K562 (cell line): ENCODE measurements around the gene SLIT1. TPM values are rescaled to one million over a fixed set of nuclear protein-coding genes. Genes with fewer than 3 reads are reported as not detected.

Source experiments
- ATAC-seq: fragments of 200-7000 bp; cut with Tn5 transposase; 3 replicates; pipeline ENCODE4 v1.9.1; 2020; ENCODE audit warnings: moderate library complexity
- BruUV-seq: library from RNA; stranded (reverse); fragments of 400-500 nt; replicated peaks from 2 replicates; lab custom pipeline; 2021; lab: Mats Ljungman, UMichigan
- CTCF ChIA-PET: fragments of 300-600 bp; formaldehyde crosslinking; extraction: SDS; loops from one replicate; lab custom pipeline; 2021; ENCODE audit warnings: low intra/inter-chr PET ratio; lab: Yijun Ruan, JAX
- POLR2A ChIA-PET: fragments of 300-600, 350-650 bp; sonication (Branson Sonifier 250); formaldehyde crosslinking; extraction: SDS; loops from one replicate; lab custom pipeline; 2021; ENCODE audit warnings: antibody characterized with exemption, inconsistent platforms; lab: Yijun Ruan, JAX
- DNase-seq, 4 experiments: peaks; one replicate each; pipeline versions ENCODE4 v3.0.0 to v3.0.0-alpha.2; 2011 to 2018; ENCODE audit warnings: low spot score in 3 of 4, mixed read lengths in 3 of 4; ENCODE audit errors: extremely low read depth in 1 of 4
- FAIRE-seq: peaks from 2 replicates; lab custom pipeline; 2011; peaks lifted over from hg19 to GRCh38; lab: Jason Lieb, UNC
- H2AFZ ChIP-seq: 2 replicates; pipeline ENCODE4 v1.6.0; 2011; ENCODE audit warnings: low read depth, low read length, control low read depth, inconsistent platforms
- H3K27ac ChIP-seq: fragments of 200-600 bp; 3 replicates; pipeline ENCODE4 v1.8.0; 2011; ENCODE audit warnings: low read depth, mild to moderate bottlenecking, control low read depth, inconsistent platforms, low read length, moderate library complexity, mixed read lengths; ENCODE audit errors: extremely low read depth
- H3K27me3 ChIP-seq, 2 experiments: fragments of 300-600 bp in 1 of 2; 2 replicates in 1 of 2; 3 replicates in 1 of 2; pipeline versions ENCODE4 v1.6.0 to v1.8.0; 2011; ENCODE audit warnings: inconsistent platforms in 2 of 2, low read length in 2 of 2, mild to moderate bottlenecking in 1 of 2, mixed read lengths in 1 of 2, moderate library complexity in 1 of 2; ENCODE audit not compliant: control insufficient read depth in 2 of 2, insufficient read depth in 2 of 2
- H3K36me3 ChIP-seq: fragments of 300-600 bp; 3 replicates; pipeline ENCODE4 v1.8.0; 2011; ENCODE audit warnings: mild to moderate bottlenecking, low read length, inconsistent platforms; ENCODE audit not compliant: control insufficient read depth, insufficient read depth
- H3K4me1 ChIP-seq, 2 experiments: fragments of 200-600 bp in 1 of 2; replicated peaks in 1 of 2; 2 replicates in 1 of 2; 3 replicates in 1 of 2; pipeline versions ENCODE4 v1.5.1 to v1.8.0; 2011; ENCODE audit warnings: inconsistent platforms in 2 of 2, low read length in 2 of 2, mild to moderate bottlenecking in 1 of 2, mixed read lengths in 1 of 2, moderate library complexity in 1 of 2; ENCODE audit not compliant: control insufficient read depth in 2 of 2, insufficient read depth in 2 of 2
- H3K4me2 ChIP-seq: 2 replicates; pipeline ENCODE4 v1.6.1; 2011; ENCODE audit warnings: low read length, control low read depth, inconsistent platforms, mixed read lengths; ENCODE audit not compliant: insufficient read depth
- H3K4me3 ChIP-seq: fragments of 200-600 bp; sonication (generic), shearing (Covaris generic); 2 replicates; pipeline ENCODE4 v1.5.1; 2016; ENCODE audit warnings: control low read depth, inconsistent platforms
- H3K79me2 ChIP-seq: fragments of 200-600 bp; 3 replicates; pipeline ENCODE4 v1.8.0; 2011; ENCODE audit warnings: low read length, inconsistent platforms; ENCODE audit not compliant: control insufficient read depth, insufficient read depth
- H3K9ac ChIP-seq, 2 experiments: 2 replicates each; pipeline versions ENCODE4 v1.6.0 to v1.6.1; 2011; ENCODE audit warnings: low read depth in 2 of 2, low read length in 2 of 2, control low read depth in 1 of 2, inconsistent platforms in 1 of 2, mild to moderate bottlenecking in 1 of 2, mixed read lengths in 1 of 2; ENCODE audit not compliant: insufficient read depth in 1 of 2
- H3K9me1 ChIP-seq: one replicate; pipeline ENCODE4 v1.6.0; 2011; ENCODE audit warnings: inconsistent platforms, mild to moderate bottlenecking, low read length, moderate library complexity; ENCODE audit not compliant: control insufficient read depth, insufficient read depth
- H3K9me3 ChIP-seq: replicated peaks from 2 replicates; pipeline ENCODE4 v1.5.1; 2011; ENCODE audit warnings: low read depth, low read length, inconsistent platforms; ENCODE audit not compliant: control insufficient read depth, insufficient read depth
- H4K20me1 ChIP-seq: replicated peaks from 2 replicates; pipeline ENCODE4 v1.6.1; 2011; ENCODE audit warnings: low read length, inconsistent platforms, mixed read lengths; ENCODE audit not compliant: control insufficient read depth, insufficient read depth
- BMI1 ChIP-seq: fragments of 150-350 bp; IDR thresholded peaks from 2 replicates; pipeline ENCODE4 v1.6.1; 2014; ENCODE audit warnings: low read length
- CAMTA2 ChIP-seq: fragments of 250-450 bp; sonication (Bioruptor Pico); conservative IDR thresholded peaks from 2 replicates; pipeline ENCODE4 v1.5.1; 2022
- GTF2E2 ChIP-seq: fragments of 200-800 bp; sonication (Bioruptor generic); IDR thresholded peaks from 2 replicates; pipeline ENCODE4 v1.6.1; 2016; ENCODE audit warnings: missing genetic modification characterization, missing compliant biosample characterization
- HCFC1 ChIP-seq: IDR thresholded peaks from 2 replicates; pipeline ENCODE4 v1.6.1; 2012; ENCODE audit warnings: low read depth, low read length, improper control_type of control experiment
- HNRNPUL1 ChIP-seq: fragments of 200-400 bp; formaldehyde crosslinking; IDR thresholded peaks from 2 replicates; pipeline ENCODE4 v1.6.1; 2017; ENCODE audit warnings: low read length
- MCM5 ChIP-seq: fragments of 450-650 bp; IDR thresholded peaks from 2 replicates; pipeline ENCODE4 v1.6.1; 2016; ENCODE audit warnings: low read depth
- MYNN ChIP-seq, 2 experiments: sonication (generic); formaldehyde crosslinking in 1 of 2; IDR thresholded peaks; 2 replicates each; pipeline versions ENCODE4 v1.5.0 to v1.6.1; 2016 to 2020; ENCODE audit warnings: antibody characterized with exemption in 1 of 2, missing genetic modification reagents in 1 of 2
- NCOA1 ChIP-seq: fragments of 450-650 bp; IDR thresholded peaks from 2 replicates; pipeline ENCODE4 v1.6.1; 2016; ENCODE audit warnings: low read depth
- RB1 ChIP-seq: fragments of 450-650 bp; IDR thresholded peaks from 2 replicates; pipeline ENCODE4 v1.6.1; 2017; ENCODE audit warnings: low read depth, mild to moderate bottlenecking
- SMARCE1 ChIP-seq: fragments of 450-650 bp; IDR thresholded peaks from 2 replicates; pipeline ENCODE4 v1.7.1; 2016; ENCODE audit warnings: mild to moderate bottlenecking
- THRA ChIP-seq: fragments of 450-650 bp; IDR thresholded peaks from 2 replicates; pipeline ENCODE4 v1.6.1; 2017; ENCODE audit warnings: mild to moderate bottlenecking, moderate library complexity
- ZFP30 ChIP-seq: fragments of 250-450 bp; sonication (Bioruptor Pico); IDR thresholded peaks from 2 replicates; pipeline ENCODE4 v1.8.0; 2022; ENCODE audit warnings: moderate library complexity, mild to moderate bottlenecking, inconsistent platforms, borderline replicate concordance
- WGBS: fragments of 100-300 bp; shearing (Covaris generic); methylation state at CpG from one replicate; pipeline ENCODE4 v1.1.6; 2016; ENCODE audit warnings: low coverage, mixed read lengths; ENCODE audit not compliant: insufficient coverage; ENCODE audit errors: missing lambda C conversion rate; 5-methylcytosine and 5-hydroxymethylcytosine counted together
- in situ Hi-C: fragments of 300-500 bp; cut with MboI; formaldehyde crosslinking; loops from 4 replicates; pipeline ENCODE4 v1.15.0; 2018; ENCODE audit warnings: inconsistent platforms, mixed read lengths
- intact Hi-C: fragments of 100-400 bp; cut with micrococcal nuclease; formaldehyde crosslinking; loops from 2 replicates; pipeline ENCODE4 v1.14.2; 2022
- polyA plus RNA-seq, 8 experiments: library from polyadenylated mRNA; depleted of rRNA in 4 of 8; stranded (reverse) in 5 of 8; unstranded in 3 of 8; fragments of >200 nt; fragmentation: Nextera tagmentation in 2 of 8; fragmentation: Illumina TruSeq in 1 of 8; extraction: Ambion mirVana in 2 of 8; extraction: Trizol in 1 of 8; gene quantifications; 2 replicates each; pipeline versions ENCODE4 v1.2.1 to v1.2.3, GENCODE V29; 2011 to 2014; ENCODE audit warnings: inconsistent platforms in 1 of 8, missing spikeins in 1 of 8
- total RNA-seq, 7 experiments: library from RNA; depleted of rRNA in 6 of 7; stranded (reverse); fragments of >200 nt in 6 of 7; fragmentation: Illumina TruSeq in 2 of 7; extraction: Trizol in 2 of 7; gene quantifications; 2 replicates each; pipeline versions ENCODE4 v1.2.1 to v1.2.3, GENCODE V29; 2011 to 2021; ENCODE audit warnings: low replicate concordance in 1 of 7
- TF ChIP-seq, protein P1 (sequence below): sonication (generic); formaldehyde crosslinking; IDR thresholded peaks from 2 replicates; pipeline ENCODE4 v1.4.0; 2020; ENCODE audit warnings: mild to moderate bottlenecking, missing genetic modification reagents
- TF ChIP-seq, protein P2 (sequence below): fragments of 250-450 bp; sonication (Bioruptor Pico); IDR thresholded peaks from 2 replicates; pipeline ENCODE4 v1.5.0; 2021; ENCODE audit warnings: mild to moderate bottlenecking, moderate library complexity

SLIT1 gene
- total and polyA plus RNA-seq, 9 of the 15 experiments (the other 6 are each of a cell fraction or from before 2014, with no cell fraction given) = 0.01 to 0.11 (median 0.04) TPM; not detected in 3

- no peak for ATAC-seq
- Histone ChIP-seq H2AFZ (no peak overlapping the region), H3K79me2 (no peaks in the 10 kb centered on the region), H3K27ac (no peak overlapping the region), H3K9me1 (no peaks in the 10 kb centered on the region), H3K4me2 (no peak overlapping the region), H3K9ac (no peak overlapping the region), H3K4me1 (peaks cover 0 to 9% of the 10 kb centered on the region in 2 experiments; a peak in 2 of 5 replicates), H3K27me3 (peaks cover 13 to 63% of the 10 kb centered on the region in 2 experiments), H4K20me1 (no peaks in the 10 kb centered on the region), H3K36me3 (no peaks in the 10 kb centered on the region), H3K4me3 (no peak overlapping the region), H3K9me3 (no peaks in the 10 kb centered on the region)
- WGBS = 3% methylated on average over 15 of the region's 18 CpGs
- CTCF ChIA-PET = no interaction called here
- FAIRE-seq = no peak
- DNase-seq = no peak
- intact Hi-C loops = no loop called here
- no TSS peak for BruUV-seq
- POLR2A ChIA-PET = no interaction called here
- TF ChIP-seq HCFC1 (no peak), ZFP30 (CRISPR knock-in tag) (no peak), BMI1 (no peak), NCOA1 (no peak), SMARCE1 (no peak), MYNN (IDR thresholded peaks at IDR 0.05) (no peak), MYNN (CRISPR knock-in tag; IDR thresholded peaks at IDR 0.05) (no peak), HNRNPUL1 (no peak), RB1 (no peak), CAMTA2 (CRISPR knock-in tag) (no peak), MCM5 (no peak), GTF2E2 (tag) (no peak), THRA (no peak)
- TF ChIP-seq, protein P1, sequence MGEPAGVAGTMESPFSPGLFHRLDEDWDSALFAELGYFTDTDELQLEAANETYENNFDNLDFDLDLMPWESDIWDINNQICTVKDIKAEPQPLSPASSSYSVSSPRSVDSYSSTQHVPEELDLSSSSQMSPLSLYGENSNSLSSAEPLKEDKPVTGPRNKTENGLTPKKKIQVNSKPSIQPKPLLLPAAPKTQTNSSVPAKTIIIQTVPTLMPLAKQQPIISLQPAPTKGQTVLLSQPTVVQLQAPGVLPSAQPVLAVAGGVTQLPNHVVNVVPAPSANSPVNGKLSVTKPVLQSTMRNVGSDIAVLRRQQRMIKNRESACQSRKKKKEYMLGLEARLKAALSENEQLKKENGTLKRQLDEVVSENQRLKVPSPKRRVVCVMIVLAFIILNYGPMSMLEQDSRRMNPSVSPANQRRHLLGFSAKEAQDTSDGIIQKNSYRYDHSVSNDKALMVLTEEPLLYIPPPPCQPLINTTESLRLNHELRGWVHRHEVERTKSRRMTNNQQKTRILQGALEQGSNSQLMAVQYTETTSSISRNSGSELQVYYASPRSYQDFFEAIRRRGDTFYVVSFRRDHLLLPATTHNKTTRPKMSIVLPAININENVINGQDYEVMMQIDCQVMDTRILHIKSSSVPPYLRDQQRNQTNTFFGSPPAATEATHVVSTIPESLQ (CRISPR knock-in tag) = no peak
- TF ChIP-seq, protein P2, sequence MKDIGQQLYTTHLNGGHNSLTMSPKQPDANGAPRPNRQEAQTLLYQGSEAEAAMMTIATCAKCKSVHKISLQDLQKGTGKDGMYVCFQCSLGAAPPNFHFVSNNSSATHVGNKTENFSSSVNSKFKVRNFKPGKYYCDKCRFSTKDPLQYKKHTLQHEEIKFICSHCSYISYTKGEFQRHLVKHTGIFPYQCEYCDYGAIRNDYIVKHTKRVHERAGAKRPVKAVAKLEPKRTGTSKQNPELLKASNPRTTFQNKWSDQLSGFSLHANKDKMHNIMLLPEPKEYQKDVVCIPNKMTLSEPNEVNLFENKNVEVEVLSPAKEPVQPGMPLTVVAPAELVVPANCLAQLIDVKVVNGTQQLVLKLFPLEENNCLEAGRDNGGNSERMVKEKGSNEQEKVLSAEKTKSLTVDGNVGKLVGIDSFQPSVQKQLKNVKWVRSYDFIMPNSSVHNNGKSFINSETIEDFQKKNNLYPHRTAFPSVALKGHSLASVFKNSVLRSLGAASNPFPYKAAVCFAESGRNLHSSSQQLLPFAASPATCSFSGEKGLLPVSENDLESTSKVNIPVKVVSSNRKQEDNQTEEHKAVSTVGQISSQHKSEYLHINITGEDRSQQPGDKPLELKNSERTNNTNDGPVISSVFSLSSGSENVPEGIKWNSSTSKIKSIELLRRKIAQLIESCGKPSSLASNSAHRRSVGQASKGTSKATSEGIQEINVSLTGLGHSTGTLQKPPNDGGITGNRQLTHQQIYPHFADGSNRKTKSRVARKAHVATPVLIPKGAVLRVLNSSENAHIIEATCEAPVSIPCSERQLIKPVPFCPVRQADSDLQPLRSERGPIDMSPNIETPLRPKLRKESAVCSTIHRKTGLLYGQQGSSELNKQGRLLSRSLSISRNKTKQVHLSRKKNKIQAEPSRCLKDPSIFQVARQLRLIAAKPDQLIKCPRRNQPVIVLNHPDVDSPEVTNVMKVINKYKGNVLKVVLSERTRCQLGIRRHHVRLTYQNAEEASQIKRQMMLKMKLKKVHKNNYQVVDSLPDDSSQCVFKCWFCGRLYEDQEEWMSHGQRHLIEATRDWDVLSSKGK = no peak
- in situ Hi-C loops = no loop called here
These were observed 1.2 kb upstream of the SLIT1 start for GRCh38 chr10:97186911-97187310.
